ENCODE measurements around the gene GAS2L3. TPM values are rescaled to one million over a fixed set of nuclear protein-coding genes. Genes with fewer than 3 reads are reported as not detected.

Gene GAS2L3
- total and polyA plus RNA-seq, 9 of the 15 experiments (the other 6 are each of a cell fraction or from before 2014, with no cell fraction given) = 1.5 to 9.8 (median 3.5) TPM

- Histone ChIP-seq H3K79me2 (ENCODE audit: control insufficient read depth, insufficient read depth, low read length) (no peaks in the 10 kb centered on the region), H3K9me1 (ENCODE audit: control insufficient read depth, insufficient read depth, low read length) (no peaks in the 10 kb centered on the region), H3K4me2 (ENCODE audit: insufficient read depth, low read length) (no peak overlapping the region), H3K4me3 (no peak overlapping the region), H3K27ac (ENCODE audit: extremely low read depth, low read depth, low read length) (no peak overlapping the region), H3K9me3 (replicated peaks; ENCODE audit: control insufficient read depth, insufficient read depth, low read depth, low read length) (no peaks in the 10 kb centered on the region), H3K27me3 (ENCODE audit: control insufficient read depth in 2 of 2, insufficient read depth in 2 of 2, low read length in 2 of 2) (no peaks in the 10 kb centered on the region), H3K4me1 (replicated peaks in 1 of 2; ENCODE audit: control insufficient read depth in 2 of 2, insufficient read depth in 2 of 2, low read length in 2 of 2) (no peaks in the 10 kb centered on the region), H3K9ac (ENCODE audit: insufficient read depth in 1 of 2, low read depth in 2 of 2, low read length in 2 of 2) (no peak overlapping the region), H3K36me3 (ENCODE audit: control insufficient read depth, insufficient read depth, low read length) (no peaks in the 10 kb centered on the region), H4K20me1 (replicated peaks; ENCODE audit: control insufficient read depth, insufficient read depth, low read length) (no peaks in the 10 kb centered on the region), H2AFZ (ENCODE audit: low read depth, low read length) (no peak overlapping the region)
- no peak for DNase-seq (ENCODE audit: extremely low read depth in 1 of 4, low spot score in 3 of 4)
- intact Hi-C loops (cut with micrococcal nuclease) (no loop called here), in situ Hi-C loops (cut with MboI) (no loop called here)
- CTCF ChIA-PET (ENCODE audit: low intra/inter-chr PET ratio) = no interaction called here
- ATAC-seq = no peak
- BruUV-seq (replicated peaks) = no TSS peak
- WGBS (ENCODE audit: insufficient coverage, low coverage, missing lambda C conversion rate) = 0% methylated on average over 1 of the region's 1 CpG
- FAIRE-seq = no peak
- TF ChIP-seq ZNF431 (CRISPR knock-in tag; IDR thresholded peaks at IDR 0.05) (no peak), WHSC1 (IDR thresholded peaks at IDR 0.05; ENCODE audit: low read length) (no peak), SMAD1 (IDR thresholded peaks at IDR 0.05; ENCODE audit: low read depth, low read length, partially characterized antibody) (no peak), ZNF408 (CRISPR knock-in tag; IDR thresholded peaks at IDR 0.05; ENCODE audit: low read depth) (no peak), RFX7 (CRISPR knock-in tag; IDR thresholded peaks at IDR 0.05) (no peak), SMARCE1 (IDR thresholded peaks at IDR 0.05) (no peak), BCOR (IDR thresholded peaks at IDR 0.05) (no peak), SMARCC2 (IDR thresholded peaks at IDR 0.05; ENCODE audit: low read depth) (no peak), FOSL1 (tag; conservative IDR thresholded peaks at IDR 0.05) (no peak), ZFP91 (CRISPR knock-in tag; IDR thresholded peaks at IDR 0.05) (no peak), SAFB2 (IDR thresholded peaks at IDR 0.05; ENCODE audit: borderline replicate concordance, low read depth, low read length, severe bottlenecking) (no peak), ETV6 (IDR thresholded peaks at IDR 0.05; ENCODE audit: borderline replicate concordance in 1 of 2, low read depth in 2 of 2, low read length in 1 of 2) (no peak), ETV6 (CRISPR knock-in tag; IDR thresholded peaks at IDR 0.05; ENCODE audit: borderline replicate concordance) (no peak), HDAC1 (IDR thresholded peaks at IDR 0.05) (no peak), HCFC1 (IDR thresholded peaks at IDR 0.05; ENCODE audit: low read depth, low read length) (no peak), ETV5 (CRISPR knock-in tag; IDR thresholded peaks at IDR 0.05; ENCODE audit: low read depth) (no peak)
- TF ChIP-seq, protein P1, sequence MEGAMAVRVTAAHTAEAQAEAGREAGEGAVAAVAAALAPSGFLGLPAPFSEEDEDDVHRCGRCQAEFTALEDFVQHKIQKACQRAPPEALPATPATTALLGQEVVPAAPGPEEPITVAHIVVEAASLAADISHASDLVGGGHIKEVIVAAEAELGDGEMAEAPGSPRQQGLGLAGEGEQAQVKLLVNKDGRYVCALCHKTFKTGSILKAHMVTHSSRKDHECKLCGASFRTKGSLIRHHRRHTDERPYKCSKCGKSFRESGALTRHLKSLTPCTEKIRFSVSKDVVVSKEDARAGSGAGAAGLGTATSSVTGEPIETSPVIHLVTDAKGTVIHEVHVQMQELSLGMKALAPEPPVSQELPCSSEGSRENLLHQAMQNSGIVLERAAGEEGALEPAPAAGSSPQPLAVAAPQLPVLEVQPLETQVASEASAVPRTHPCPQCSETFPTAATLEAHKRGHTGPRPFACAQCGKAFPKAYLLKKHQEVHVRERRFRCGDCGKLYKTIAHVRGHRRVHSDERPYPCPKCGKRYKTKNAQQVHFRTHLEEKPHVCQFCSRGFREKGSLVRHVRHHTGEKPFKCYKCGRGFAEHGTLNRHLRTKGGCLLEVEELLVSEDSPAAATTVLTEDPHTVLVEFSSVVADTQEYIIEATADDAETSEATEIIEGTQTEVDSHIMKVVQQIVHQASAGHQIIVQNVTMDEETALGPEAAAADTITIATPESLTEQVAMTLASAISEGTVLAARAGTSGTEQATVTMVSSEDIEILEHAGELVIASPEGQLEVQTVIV (CRISPR knock-in tag; IDR thresholded peaks at IDR 0.05; ENCODE audit: borderline replicate concordance) = no peak
- TF ChIP-seq, protein P2, sequence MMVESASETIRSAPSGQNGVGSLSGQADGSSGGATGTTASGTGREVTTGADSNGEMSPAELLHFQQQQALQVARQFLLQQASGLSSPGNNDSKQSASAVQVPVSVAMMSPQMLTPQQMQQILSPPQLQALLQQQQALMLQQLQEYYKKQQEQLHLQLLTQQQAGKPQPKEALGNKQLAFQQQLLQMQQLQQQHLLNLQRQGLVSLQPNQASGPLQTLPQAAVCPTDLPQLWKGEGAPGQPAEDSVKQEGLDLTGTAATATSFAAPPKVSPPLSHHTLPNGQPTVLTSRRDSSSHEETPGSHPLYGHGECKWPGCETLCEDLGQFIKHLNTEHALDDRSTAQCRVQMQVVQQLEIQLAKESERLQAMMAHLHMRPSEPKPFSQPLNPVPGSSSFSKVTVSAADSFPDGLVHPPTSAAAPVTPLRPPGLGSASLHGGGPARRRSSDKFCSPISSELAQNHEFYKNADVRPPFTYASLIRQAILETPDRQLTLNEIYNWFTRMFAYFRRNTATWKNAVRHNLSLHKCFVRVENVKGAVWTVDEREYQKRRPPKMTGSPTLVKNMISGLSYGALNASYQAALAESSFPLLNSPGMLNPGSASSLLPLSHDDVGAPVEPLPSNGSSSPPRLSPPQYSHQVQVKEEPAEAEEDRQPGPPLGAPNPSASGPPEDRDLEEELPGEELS (CRISPR knock-in tag; IDR thresholded peaks at IDR 0.05; ENCODE audit: borderline replicate concordance) = no peak
- POLR2A ChIA-PET = no interaction called here
These were observed 28.4 kb upstream of the GAS2L3 start for GRCh38 chr12:100545092-100545491.
